GM12878 (cell line): ENCODE results near the gene PARPBP. TPM values are rescaled to one million over a fixed set of nuclear protein-coding genes. Genes with fewer than 3 reads are reported as not detected.
"Not testable (repeated sequence)": the region's sequence is repeated elsewhere in the genome, so short reads cannot be mapped to it uniquely, and the experiment has no call there.

Experiments
- ATAC-seq: fragments of 200-7000 bp; cut with Tn5 transposase; 3 replicates; pipeline ENCODE4 v1.9.1; 2020; ENCODE audit warnings: mild to moderate bottlenecking, moderate library complexity
- BruUV-seq: library from RNA; stranded (reverse); fragments of 400-500 nt; replicated peaks from 2 replicates; lab custom pipeline; 2021; lab: Mats Ljungman, UMichigan
- CTCF ChIA-PET: fragments of 300-600 bp; sonication (Branson Sonifier 250); formaldehyde crosslinking; extraction: SDS; loops from one replicate; lab custom pipeline; 2021; ENCODE audit warnings: inconsistent platforms; lab: Yijun Ruan, JAX
- POLR2A ChIA-PET: fragments of 350-600 bp; formaldehyde crosslinking; extraction: SDS; loops from one replicate; lab custom pipeline; 2021; ENCODE audit warnings: inconsistent platforms; lab: Charles Lee
- RAD21 ChIA-PET: fragments of 300-600 bp; sonication (Branson Sonifier 250); formaldehyde crosslinking; loops from one replicate; lab custom pipeline; 2023; ENCODE audit warnings: antibody characterized with exemption; ENCODE audit not compliant: unreplicated experiment; lab: Charles Lee
- SMC1A ChIA-PET: fragments of 300-600 bp; sonication (Branson Sonifier 250); formaldehyde crosslinking; loops from one replicate; lab custom pipeline; 2023; ENCODE audit not compliant: unreplicated experiment, uncharacterized antibody; lab: Charles Lee
- DNase-seq: peaks from one replicate; pipeline ENCODE4 v3.0.0-alpha.2; 2011; ENCODE audit warnings: low read depth, low spot score
- FAIRE-seq: peaks from 3 replicates; lab custom pipeline; 2011; peaks lifted over from hg19 to GRCh38; lab: Jason Lieb, UNC
- H2AFZ ChIP-seq: 2 replicates; pipeline ENCODE4 v1.6.0; 2011; ENCODE audit warnings: low read depth, low read length, control low read depth; ENCODE audit not compliant: control insufficient read depth
- H3K27ac ChIP-seq: 2 replicates; pipeline ENCODE4 v1.5.1; 2011; ENCODE audit warnings: control low read depth; ENCODE audit not compliant: control insufficient read depth, insufficient read depth
- H3K27me3 ChIP-seq, 2 experiments: replicated peaks in 1 of 2; 2 replicates each; pipeline versions ENCODE4 v1.6.0 to v1.6.1; 2011; ENCODE audit warnings: low read length in 1 of 2; ENCODE audit not compliant: control insufficient read depth in 2 of 2, insufficient read depth in 2 of 2
- H3K36me3 ChIP-seq, 2 experiments: 2 replicates each; pipeline ENCODE4 v1.5.1; 2011; ENCODE audit warnings: low read length in 1 of 2; ENCODE audit not compliant: control insufficient read depth in 2 of 2, insufficient read depth in 2 of 2
- H3K4me1 ChIP-seq: 2 replicates; pipeline ENCODE4 v1.6.1; 2011; ENCODE audit warnings: mild to moderate bottlenecking, low read length, moderate library complexity, mixed read lengths; ENCODE audit not compliant: control insufficient read depth, insufficient read depth
- H3K4me2 ChIP-seq: 2 replicates; pipeline ENCODE4 v1.6.0; 2011; ENCODE audit warnings: control low read depth; ENCODE audit not compliant: control insufficient read depth, insufficient read depth
- H3K4me3 ChIP-seq: fragments of 200-600 bp; sonication (generic); 2 replicates; pipeline ENCODE4 v1.5.1; 2016
- H3K79me2 ChIP-seq: 2 replicates; pipeline ENCODE4 v1.6.0; 2011; ENCODE audit warnings: low read length; ENCODE audit not compliant: control insufficient read depth, insufficient read depth
- H3K9ac ChIP-seq: 2 replicates; pipeline ENCODE4 v1.8.0; 2011; ENCODE audit warnings: low read length, control low read depth, mixed read lengths; ENCODE audit not compliant: control insufficient read depth, insufficient read depth
- H3K9me3 ChIP-seq: replicated peaks from 3 replicates; pipeline ENCODE4 v1.5.1; 2011; ENCODE audit warnings: mild to moderate bottlenecking, low read length; ENCODE audit not compliant: control insufficient read depth, insufficient read depth
- H4K20me1 ChIP-seq: 2 replicates; pipeline ENCODE4 v1.6.0; 2011; ENCODE audit not compliant: control insufficient read depth, insufficient read depth
- WGBS: methylation state at CpG from one replicate; pipeline ENCODE4 v1.1.6; 2016; ENCODE audit warnings: low lambda C conversion rate; ENCODE audit not compliant: insufficient replicate concordance, insufficient coverage; ENCODE audit errors: missing lambda C conversion rate; 5-methylcytosine and 5-hydroxymethylcytosine counted together
- in situ Hi-C: fragments of 300-500 bp; cut with MboI; formaldehyde crosslinking; loops from 9 replicates; pipeline ENCODE4 v1.14.3; 2018; ENCODE audit warnings: mixed read lengths
- intact Hi-C: fragments of 100-400 bp; cut with micrococcal nuclease; formaldehyde crosslinking; loops from one replicate; pipeline ENCODE4 v1.14.2; 2022; ENCODE audit not compliant: unreplicated experiment
- polyA plus RNA-seq, 11 experiments: library from polyadenylated mRNA; depleted of rRNA in 4 of 11; unstranded in 6 of 11; stranded (reverse) in 5 of 11; fragments of >200 nt; fragmentation: Nextera tagmentation in 4 of 11; fragmentation: Illumina TruSeq in 1 of 11; extraction: Ambion mirVana in 4 of 11; extraction: Trizol in 1 of 11; gene quantifications; 1 replicate in 1 of 11; 2 replicates in 10 of 11; pipeline versions ENCODE4 v1.2.1 to v1.2.3, GENCODE V29; 2011 to 2016; ENCODE audit warnings: inconsistent platforms in 2 of 11, missing spikeins in 2 of 11, low read depth in 1 of 11
- total RNA-seq, 4 experiments: library from RNA; depleted of rRNA in 3 of 4; stranded (reverse); fragments of >200 nt in 3 of 4; fragmentation: Illumina TruSeq in 1 of 4; extraction: Trizol in 1 of 4; gene quantifications; 2 replicates each; pipeline versions ENCODE4 v1.2.1 to v1.2.3, GENCODE V29; 2013 to 2021

Gene PARPBP
- total and polyA plus RNA-seq, 10 of the 15 experiments (the other 5 are each of a cell fraction or from before 2014, with no cell fraction given), result 20.3 to 57.7 (median 32.4) TPM

DNA sequence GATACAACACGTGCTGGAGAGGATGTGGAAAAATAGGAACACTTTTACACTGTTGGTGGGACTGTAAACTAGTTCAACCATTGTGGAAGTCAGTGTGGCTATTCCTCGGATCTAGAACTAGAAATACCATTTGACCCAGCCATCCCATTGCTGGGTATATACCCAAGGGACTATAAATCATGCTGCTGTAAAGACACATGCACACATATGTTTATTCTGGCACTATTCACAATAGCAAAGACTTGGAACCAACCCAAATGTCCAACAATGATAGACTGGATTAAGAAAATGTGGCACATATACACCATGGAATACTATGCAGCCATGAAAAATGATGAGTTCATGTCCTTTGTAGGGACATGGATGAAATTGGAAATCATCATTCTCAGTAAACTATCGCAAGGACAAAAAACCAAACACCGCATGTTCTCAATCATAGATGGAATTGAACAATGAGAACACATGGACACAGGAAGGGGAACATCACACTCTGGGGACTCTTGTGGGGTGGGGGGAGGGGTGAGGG, 27.1 kb downstream of the PARPBP start:
- H3K79me2 ChIP-seq, H3K4me1 ChIP-seq, H4K20me1 ChIP-seq, H2AFZ ChIP-seq, intact Hi-C loops, H3K27me3 ChIP-seq, in situ Hi-C loops, POLR2A ChIA-PET, RAD21 ChIA-PET, H3K9me3 ChIP-seq, H3K36me3 ChIP-seq, H3K4me2 ChIP-seq, CTCF ChIA-PET, DNase-seq, H3K27ac ChIP-seq, H3K9ac ChIP-seq, H3K4me3 ChIP-seq, FAIRE-seq, BruUV-seq, ATAC-seq, SMC1A ChIA-PET: not testable (repeated sequence)
- WGBS, result 96% methylated on average over 4 of the region's 4 CpGs

- H3K9me3 ChIP-seq, H3K27me3 ChIP-seq, H3K4me2 ChIP-seq, H3K27ac ChIP-seq, RAD21 ChIA-PET, H4K20me1 ChIP-seq, H3K4me1 ChIP-seq, H3K4me3 ChIP-seq, FAIRE-seq, intact Hi-C loops, H3K9ac ChIP-seq, H3K36me3 ChIP-seq, in situ Hi-C loops, BruUV-seq, H2AFZ ChIP-seq, ATAC-seq, H3K79me2 ChIP-seq, POLR2A ChIA-PET, DNase-seq: not testable (repeated sequence)
- WGBS, result 97% methylated on average over 3 of the region's 3 CpGs
- ChIA-PET CTCF (interaction anchor here (0.6 kb wide), 1 partner anchor 681 kb away, joined by 3 read pairs; no protein-coding TSS in a partner anchor), SMC1A (interaction anchor here (0.7 kb wide), 1 partner anchor 585 kb away, joined by 3 read pairs; no protein-coding TSS in a partner anchor)
These were observed 35.2 kb downstream of the PARPBP start for GRCh38 chr12:102155206-102155605.
